Mesenteric fat pad (tissue), 1 donor: Measurements from ENCODE around the gene DHRSX. TPM values are rescaled to one million over a fixed set of nuclear protein-coding genes. Genes with fewer than 3 reads are reported as not detected.

Experiments
- DNase-seq: peaks from one replicate; pipeline ENCODE4 v3.0.0-alpha.2; 2020; ENCODE audit warnings: low spot score
- total RNA-seq: library from RNA; stranded (reverse); fragmentation: NEBNext Ultra II Directional; extraction: Animal tissue kit (Norgen Biotek cat#: 25700); gene quantifications from one replicate; pipeline ENCODE4 v1.2.1, GENCODE V29; 2021
- donor health status: DM: yes; HTN: yes; CAD: no.

Gene DHRSX
- total RNA-seq, 1 donor from 2014 or later, result 27.0 TPM

DNA sequence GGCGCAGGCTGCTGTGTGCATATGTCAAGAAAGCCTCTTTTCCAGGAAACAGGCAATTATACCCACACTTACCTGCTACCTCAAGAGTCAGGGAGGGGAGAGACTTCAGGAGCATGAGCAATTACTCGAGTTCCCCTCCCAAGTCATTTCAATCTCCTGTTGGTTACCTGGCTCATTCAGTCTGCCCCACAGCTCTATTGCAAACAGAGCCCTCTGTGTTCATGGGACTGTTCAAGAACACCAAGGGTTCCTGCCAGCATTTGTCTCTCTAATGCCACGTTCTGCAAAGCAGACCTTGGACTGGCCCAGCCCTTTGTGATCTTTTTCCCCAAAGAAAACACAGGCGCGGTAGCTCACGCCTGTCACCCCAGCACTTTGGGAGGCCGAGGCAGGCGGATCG, 274.6 kb downstream of the DHRSX start:
- no peak for DNase-seq

DNA sequence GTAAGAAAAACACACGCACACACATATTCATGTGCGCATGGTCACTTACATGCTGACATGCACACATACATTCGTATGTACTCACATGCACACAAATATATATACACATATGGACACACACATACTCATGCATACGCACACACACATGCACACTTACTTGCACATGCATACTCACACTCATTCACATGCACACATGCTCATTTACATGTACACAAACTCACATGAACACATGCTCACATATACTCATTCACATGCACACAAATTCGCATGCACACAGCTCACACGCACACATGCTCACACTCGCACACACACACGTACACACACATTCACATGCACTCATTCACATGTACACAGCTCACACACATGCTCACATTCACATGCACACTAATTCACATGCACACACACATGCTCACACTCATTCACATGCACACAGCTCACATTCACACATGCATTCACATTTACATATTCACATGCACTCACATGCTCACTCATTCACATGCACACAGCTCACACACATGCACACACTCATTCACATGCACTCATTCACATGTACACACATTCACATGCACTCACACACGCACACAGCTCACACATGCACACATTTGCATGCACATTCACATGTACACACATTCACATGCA, 276.1 kb downstream of the DHRSX start:
- peak; percentile 51 for DNase-seq

DNA sequence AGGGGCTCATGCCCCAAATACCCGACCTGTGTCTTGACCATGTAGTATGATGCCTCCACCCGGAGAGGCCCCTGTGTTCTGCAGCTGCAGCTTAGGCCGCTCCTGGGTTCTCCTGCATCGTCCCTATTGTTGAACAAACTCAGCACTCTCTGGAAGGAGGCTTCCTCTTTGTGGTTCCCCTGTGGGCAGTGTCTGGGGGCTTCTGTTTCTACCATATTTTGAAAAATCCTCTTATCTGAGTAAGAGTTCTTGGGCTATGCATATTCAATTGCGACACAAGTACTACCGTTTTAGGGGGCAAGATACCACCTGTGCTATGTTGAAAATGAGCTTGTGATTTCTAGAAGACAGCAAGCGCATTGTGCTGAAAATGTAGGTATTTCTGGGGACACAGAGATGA, 276.6 kb downstream of the DHRSX start:
- DNase-seq, result peak; percentile 45

DNA sequence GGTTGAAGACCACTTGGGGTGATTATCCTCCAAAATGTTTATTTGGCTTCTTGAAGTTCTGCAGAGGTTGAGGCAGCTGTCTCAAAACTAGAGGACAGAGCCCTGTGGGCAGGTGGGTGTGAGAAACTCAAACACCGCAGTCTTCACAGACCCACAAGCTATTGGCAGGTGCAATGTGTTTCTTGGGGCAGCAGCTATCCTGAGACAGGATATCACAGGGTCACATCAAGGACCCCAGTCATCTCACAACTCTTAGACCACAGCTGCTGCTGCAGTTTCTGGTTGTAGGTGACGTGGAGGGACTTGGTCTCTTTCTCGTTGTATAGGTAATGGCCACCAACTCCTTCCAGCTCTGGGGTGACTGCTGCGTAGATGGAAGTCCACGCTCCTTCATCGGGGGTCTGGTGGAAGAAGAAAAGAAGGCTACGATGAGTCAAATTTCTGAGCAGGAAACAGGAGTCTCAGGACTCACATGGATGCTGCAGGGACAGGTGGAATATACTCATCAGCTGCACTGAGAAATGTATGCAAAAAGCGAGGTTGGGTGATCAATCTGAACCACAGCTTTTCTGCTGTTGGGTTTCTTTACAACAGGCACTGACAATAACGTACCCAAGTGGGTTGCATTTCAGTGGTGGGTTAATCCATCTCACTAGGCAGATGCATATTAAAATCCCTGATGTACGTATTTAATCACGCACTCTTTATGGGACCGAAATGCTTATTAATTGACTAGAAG, 279.8 kb downstream of the DHRSX start:
- peak; percentile 39 for DNase-seq

DNA sequence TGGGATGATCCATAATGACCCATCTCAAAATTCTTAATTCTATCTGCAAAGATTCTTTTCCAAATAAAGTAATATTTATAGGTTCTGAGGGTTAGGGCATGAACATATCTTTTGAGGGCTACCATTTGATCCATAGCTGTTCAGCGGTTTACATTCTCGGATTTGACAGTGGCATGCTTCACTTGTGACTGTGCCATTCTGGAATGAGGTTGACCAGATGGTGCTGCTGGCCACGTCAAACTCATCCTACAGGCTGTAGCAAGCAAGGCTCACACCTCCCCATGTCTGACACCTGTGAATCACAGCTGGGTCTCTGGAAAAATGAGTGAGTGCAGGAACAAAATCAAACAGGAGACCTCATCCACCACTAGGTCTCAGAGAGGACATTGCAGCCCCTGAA, 280.5 kb downstream of the DHRSX start:
- no peak for DNase-seq

DNA sequence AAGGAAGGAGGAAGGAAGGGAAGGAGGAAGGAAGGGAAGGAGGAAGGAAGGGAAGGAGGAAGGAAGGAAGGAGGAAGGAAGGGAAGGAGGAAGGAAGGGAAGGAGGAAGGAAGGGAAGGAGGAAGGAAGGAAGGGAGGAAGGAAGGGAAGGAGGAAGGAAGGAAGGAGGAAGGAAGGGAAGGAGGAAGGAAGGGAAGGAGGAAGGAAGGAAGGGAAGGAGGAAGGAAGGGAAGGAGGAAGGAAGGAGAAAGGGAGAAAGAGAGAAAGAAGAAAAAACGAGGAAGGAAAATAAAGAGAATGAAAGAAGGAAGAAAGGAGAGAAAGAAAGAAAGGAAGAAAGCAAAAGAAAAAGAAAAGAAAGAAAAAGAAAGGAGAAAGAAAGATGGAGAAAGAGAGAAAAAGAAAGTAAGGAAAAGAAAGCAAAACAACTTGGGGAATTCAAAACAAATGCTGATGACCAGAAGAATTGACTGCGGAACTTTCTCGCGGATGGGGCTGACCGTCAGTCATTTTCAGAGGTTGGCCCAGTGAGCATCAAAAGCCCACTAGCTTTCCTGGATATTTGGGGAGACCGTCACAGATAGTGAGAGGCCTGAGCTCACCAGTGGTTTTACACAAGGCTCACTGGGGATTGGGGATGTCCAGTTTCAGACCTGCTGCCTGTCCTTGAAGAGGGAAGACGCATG, 286.5 kb downstream of the DHRSX start:
- peak; percentile 22 for DNase-seq

DNA sequence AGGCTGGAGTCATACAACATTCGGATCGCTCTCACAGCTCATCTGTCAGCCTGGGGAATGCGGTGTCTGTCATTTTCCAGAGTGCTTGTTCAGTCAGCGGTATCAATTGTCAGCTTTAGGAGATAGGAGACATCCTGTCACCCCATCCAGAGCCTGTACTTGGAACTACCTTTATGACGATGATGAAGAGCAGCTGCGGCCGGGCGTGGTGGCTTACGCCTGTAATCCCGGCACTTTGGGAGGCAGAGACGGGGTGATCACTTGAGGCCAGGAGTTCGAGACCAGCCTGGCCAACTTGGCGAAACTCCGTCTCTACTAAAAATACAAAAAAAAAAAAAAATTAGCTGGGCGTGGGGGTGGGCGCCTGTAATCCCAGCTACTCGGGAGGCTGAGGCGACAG, 289.1 kb downstream of the DHRSX start:
- peak; percentile 9 for DNase-seq

DNA sequence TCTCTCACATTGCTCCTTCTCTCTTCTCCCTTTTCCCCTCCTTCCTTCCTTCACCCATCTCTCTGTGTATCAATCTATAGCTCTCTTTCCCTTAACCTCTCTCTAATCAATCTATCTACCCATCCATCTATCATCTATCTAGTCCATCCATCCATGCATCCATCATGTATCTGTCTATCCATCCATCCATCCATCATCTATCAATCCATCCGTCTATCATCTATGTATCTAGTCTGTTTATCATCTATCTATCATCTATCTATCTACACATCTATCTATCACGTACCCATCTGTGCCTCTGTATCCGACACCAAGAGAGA, 307.5 kb downstream of the DHRSX start:
- no peak for DNase-seq

DNA sequence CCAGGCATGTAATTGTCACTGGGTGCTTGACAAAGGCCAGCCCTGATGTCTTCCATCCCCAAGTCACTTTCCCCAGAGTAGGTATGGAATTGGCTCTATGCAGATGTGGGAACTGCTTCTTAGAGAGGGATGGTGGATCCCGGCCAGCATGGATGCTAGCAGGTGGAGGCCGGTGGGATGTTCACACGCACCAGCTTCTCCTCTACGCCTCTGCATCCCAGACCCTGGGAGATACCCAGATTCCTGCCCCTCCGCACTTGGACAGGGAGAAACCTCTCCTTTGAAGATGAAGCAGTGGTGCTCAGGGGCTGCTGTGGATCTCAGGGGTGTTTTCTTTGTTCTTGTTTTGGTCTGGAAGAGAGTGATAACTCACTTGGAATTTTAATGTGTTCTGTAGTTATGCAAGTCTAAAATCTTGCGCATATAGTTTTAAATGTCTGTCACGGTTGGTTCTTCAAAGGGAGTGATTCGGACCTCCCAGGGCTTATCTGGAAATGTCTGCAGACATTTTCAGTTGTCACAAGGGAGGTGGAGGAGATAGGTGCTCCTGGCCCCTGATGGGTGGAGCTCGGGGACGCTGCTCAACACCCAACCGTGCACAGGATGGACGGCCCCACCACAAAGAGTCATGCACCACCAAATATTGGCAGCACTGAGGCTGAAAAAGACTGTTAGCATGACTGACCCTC, 308.0 kb downstream of the DHRSX start:
- peak; percentile 68 for DNase-seq

DNA sequence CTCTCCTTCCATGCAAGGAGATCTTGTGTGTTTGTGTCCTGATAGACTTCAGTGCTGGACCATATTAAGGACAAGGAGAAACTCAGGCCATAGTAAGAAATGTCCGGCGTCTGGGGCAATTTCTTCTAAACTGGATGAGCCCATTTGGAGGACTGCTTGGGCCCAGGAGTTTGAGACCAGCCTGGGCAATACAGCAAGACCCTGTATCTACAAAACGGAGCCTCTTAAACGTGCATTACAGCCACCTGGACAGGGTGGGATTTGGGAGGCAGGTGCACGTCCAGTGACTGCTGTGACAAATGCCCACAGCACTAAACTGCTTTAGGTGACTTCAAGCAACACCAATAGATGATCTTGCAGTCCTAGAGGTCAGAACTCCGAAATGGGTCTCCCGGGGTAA, 311.9 kb downstream of the DHRSX start:
- DNase-seq, result peak; percentile 28

DNA sequence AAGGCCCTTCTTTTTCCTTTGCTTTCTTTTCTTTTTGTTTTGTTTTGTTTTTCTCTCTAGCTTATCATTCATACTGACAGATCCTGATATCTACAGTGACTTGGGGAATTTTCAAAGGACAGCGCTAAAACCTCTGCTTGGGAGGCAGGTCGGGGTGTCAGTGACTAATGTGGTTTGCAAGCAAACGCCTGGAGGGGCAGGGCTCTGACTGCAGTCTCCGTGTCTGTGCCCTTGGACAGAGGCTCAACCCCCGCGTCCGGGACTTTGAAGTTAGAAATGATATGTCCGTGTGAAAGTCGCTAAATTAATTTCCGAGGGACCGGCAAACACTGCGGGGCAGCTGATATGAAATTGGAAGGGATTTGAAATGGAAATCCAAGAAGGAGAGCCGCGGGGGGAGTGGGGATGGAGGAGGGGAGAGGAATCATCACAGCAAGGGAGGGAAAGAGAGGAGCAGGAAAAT, 312.4 kb downstream of the DHRSX start:
- DNase-seq, result peak; percentile 73

DNA sequence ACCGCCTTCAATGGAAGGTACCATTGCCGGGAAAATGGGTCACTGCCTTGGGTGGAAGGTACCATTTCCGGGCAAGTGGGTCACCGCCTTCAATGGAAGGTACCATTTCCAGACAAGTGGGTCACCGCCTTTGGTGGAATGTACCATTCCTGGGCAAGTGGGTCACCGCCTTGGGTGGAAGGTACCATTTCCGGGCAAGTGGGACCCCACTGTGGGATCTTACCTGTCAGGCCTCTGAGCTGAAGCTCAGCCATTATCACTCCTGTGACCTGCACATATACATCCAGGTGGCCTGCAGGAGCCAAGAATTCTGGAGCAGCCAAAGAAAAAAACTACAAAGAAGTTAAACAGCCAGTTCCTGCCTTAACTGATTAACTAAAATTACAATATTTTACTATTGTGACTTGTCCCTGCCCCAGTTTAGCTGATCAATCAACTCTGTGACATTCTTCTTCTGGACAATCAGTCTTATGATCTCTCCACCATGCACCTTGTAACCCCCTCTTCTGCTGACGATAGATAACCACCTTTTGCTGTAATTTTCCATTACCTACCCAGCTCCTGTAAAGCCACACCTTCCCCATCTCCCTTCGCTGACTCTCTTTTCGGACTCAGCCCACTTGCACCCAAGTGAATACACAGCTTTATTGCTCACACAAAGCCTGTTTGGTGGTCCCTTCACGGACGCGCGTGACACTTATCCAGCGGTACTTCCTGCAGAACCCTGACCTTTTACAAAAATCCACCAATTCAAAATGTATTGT, 313.2 kb downstream of the DHRSX start:
- peak; percentile 53 for DNase-seq

DNA sequence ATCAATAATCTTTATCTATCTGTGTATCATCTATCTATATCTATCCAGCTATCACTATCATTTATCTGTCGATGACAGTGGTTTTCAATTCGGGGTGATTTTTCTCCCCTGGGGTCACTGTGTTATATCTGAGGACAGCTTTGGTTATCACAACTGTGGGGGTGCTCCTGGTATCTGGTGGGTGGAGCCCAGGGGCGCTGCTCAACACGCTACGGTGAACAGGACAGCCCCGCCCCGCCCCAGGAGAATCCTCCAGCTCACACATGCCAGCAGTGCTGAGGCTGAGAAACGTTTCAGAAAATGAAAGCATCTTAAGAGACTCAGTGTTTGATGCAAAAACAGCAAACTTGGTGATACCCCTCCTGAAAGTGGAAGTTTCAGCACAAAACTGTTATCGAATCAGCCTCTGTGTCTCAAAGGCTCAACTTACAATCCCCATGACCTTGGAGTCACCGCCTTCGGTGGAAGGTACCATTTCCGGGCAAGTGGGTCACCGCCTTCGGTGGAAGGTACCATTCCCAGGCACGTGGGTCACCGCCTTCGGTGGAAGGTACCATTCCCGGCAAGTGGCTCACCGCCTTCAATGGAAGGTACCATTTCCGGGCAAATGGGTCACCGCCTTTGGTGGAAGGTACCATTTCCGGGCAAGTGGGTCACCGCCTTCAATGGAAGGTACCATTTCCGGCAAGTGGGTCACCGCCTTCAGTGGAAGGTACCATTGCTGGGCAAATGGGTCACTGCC, 315.3 kb downstream of the DHRSX start:
- DNase-seq, result peak; percentile 28

DNA sequence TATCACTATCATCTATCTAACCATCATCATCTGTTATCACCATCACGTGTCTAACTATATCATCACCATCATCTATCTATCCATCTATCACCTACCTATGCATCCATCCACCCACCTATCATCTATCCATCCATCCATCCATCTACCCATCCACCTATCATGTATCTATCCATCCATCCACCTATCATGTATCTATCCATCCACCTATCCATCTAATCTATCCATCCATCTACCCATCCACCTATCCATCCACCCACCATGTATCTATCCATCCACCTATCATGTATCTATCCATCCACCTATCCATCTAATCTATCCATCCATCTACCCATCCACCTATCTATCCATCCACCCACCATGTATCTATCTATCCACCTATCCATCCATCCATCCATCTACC, 316.7 kb downstream of the DHRSX start:
- DNase-seq, result no peak

DNA sequence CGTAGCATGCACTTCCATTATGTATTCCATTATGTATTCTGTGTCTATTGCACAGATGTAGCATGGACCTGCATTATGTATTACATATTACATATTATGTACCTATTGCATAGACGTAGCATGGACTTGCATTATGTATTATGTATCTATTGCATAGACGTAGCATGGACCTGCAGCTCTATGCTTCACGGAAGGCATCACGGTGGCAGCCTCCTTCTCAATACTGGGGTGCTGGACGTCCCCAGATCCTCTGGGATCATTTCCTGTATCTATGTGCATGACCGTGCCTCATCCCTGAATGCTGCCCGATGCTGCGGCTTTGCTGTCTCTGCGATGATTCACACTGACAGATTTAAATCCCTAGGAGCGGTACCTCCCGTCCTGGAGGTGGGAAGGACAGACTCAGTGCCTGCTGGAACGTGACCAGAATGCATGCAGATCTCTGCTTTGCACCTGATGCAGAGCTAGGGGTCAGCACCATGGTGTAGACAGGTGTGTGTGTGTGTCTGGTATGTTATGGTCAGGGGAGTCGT, 317.5 kb downstream of the DHRSX start:
- peak; percentile 47 for DNase-seq

DNA sequence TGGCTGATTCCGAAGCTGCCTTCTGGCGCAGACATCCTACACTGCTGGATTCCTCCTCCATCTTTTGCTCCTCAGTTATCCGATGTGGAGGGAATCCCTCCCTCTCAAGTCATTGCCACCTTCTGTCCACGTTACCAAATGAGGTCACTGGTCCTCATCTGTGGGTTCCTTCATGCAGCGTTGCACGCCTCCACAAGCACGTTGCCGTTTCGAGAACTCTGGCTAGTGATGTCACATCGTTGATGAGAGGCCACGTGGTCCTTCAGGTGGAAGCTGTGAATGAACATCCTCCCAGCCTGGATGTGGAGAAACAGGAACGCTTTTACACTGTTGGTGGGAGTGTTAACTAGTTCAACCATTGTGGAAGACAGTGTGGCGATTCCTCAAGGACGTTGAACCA, 323.2 kb downstream of the DHRSX start:
- DNase-seq, result peak; percentile 67

DNA sequence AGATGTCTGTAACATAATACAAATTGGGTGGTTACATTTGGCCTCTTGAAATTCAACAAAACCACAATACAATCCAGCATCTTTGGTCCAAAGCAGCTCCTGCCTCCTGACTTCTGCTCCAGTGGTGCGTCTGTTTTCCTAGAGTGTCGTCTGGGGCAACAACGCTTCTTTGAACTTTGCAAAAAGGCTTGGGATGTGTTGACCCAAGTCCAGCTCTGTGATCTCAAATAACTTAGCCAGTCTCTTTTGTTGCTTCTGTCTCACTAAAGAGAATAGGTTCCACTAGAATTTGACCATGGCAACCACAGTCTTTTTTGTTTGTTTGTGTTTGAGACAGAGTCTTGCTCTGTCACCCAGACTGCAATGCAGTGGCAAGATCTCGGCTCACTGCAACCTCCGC, 324.0 kb downstream of the DHRSX start:
- no peak for DNase-seq

DNA sequence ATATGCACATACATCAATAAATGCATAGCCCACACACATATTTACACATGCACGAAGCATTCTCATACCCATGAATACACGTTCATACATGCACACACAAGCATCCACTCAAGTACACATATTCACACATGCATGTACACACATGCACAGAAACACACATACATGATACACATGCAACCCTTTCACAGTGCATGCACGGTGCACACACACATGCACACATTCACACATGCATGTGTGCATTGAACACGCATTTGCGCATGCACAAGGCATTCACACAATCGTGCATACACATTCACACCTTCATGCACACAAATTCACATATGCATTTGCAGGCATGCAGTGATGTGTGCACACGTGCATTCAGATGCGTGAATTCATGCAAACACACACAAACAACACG, 324.5 kb downstream of the DHRSX start:
- peak; percentile 57 for DNase-seq

DNA sequence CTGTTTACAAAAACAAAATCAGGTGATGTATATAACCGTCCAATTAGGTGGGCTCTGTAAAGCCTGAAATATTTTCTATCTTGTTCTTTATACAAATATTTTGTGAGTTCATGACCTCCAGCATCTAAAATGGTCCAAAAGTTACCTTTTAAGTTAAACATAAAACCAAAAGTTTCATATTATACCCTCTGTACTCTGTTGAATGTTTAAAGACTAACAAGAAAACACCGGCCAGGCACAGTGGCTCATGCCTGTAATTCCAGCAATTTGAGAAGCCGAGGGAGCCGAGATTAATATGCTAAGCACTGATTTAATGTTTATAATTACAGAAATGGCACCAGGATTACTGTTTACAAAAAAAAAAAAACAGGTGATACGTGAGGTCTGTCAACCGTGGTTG, 328.4 kb downstream of the DHRSX start:
- DNase-seq, result no peak
